Stimulated activated CD4-positive, alpha-beta T cell treated with anti-CD3 and anti-CD28 coated beads, TNF-alpha, amount 100 ng/mL, for 4 hours (primary cell): ENCODE measurements around the gene MARCO.
"Not testable (repeated sequence)": the region's sequence is repeated elsewhere in the genome, so short reads cannot be mapped to it uniquely, and the experiment has no call there.

Source experiments
- DNase-seq, 3 experiments: peaks; one replicate each; pipeline ENCODE4 v3.0.0-alpha.2; 2020; ENCODE audit warnings: low read depth in 3 of 3

Gene MARCO

GRCh38 chr2:118925981-118926380 is 16.0 kb upstream of the MARCO start:
- no peak for DNase-seq

- no peak for DNase-seq
Measured at GRCh38 chr2:118929059-118929458, 12.9 kb upstream of the MARCO start.

GRCh38 chr2:118932949-118933348 is 9.0 kb upstream of the MARCO start:
- no peak for DNase-seq

- no peak for DNase-seq
Measured at GRCh38 chr2:118936306-118936705, 5.7 kb upstream of the MARCO start.

GRCh38 chr2:118936936-118937335 is 5.1 kb upstream of the MARCO start:
- DNase-seq = no peak

GRCh38 chr2:118937817-118938216 is 4.2 kb upstream of the MARCO start:
- DNase-seq = no peak

- DNase-seq = no peak
Measured at GRCh38 chr2:118939994-118940393, 2.0 kb upstream of the MARCO start.

GRCh38 chr2:118940486-118941120 is 1.4 kb upstream of the MARCO start:
- no peak for DNase-seq

GRCh38 chr2:118943286-118943685 is 1.3 kb downstream of the MARCO start:
- no peak for DNase-seq

GRCh38 chr2:118945881-118946280 is 3.9 kb downstream of the MARCO start:
- DNase-seq = no peak

GRCh38 chr2:118948266-118948665 is 6.3 kb downstream of the MARCO start:
- not testable (repeated sequence) for DNase-seq

GRCh38 chr2:118954297-118955060 is 12.5 kb downstream of the MARCO start:
- DNase-seq = no peak

- DNase-seq = no peak
Measured at GRCh38 chr2:118965737-118966136, 23.7 kb downstream of the MARCO start.

GRCh38 chr2:118967124-118967880 is 25.3 kb downstream of the MARCO start:
- DNase-seq = no peak

GRCh38 chr2:118968042-118968441 is 26.0 kb downstream of the MARCO start:
- no peak for DNase-seq

- no peak for DNase-seq
Measured at GRCh38 chr2:118968961-118969733, 27.2 kb downstream of the MARCO start.

GRCh38 chr2:118969734-118970395 is 27.9 kb downstream of the MARCO start:
- no peak for DNase-seq

- DNase-seq = no peak
Measured at GRCh38 chr2:118970396-118971135, 28.6 kb downstream of the MARCO start.

- DNase-seq = no peak
Measured at GRCh38 chr2:118971245-118972122, 29.5 kb downstream of the MARCO start.

GRCh38 chr2:118973542-118973951 is 31.6 kb downstream of the MARCO start:
- no peak for DNase-seq
